HG03025 (cell line): ENCODE results near the gene WIPI1.
"Not testable (repeated sequence)": the region's sequence is repeated elsewhere in the genome, so short reads cannot be mapped to it uniquely, and the experiment has no call there.

Experiments used
- ATAC-seq: cut with Tn5 transposase; IDR thresholded peaks from one replicate; pipeline ENCODE4 v1.9.1; 2021; ENCODE audit warnings: mild to moderate bottlenecking, moderate library complexity; ENCODE audit not compliant: unreplicated experiment, low FRiP score

The WIPI1 gene

GRCh38 chr17:68457168-68457538, at the start of gene WIPI1:
TSS of gene WIPI1 (minus strand) at chr17:68457496. CDS start at chr17:68457421, 75 bp downstream.
- ATAC-seq: peak; percentile 29

GRCh38 chr17:68505951-68506350, 48.7 kb upstream of the WIPI1 start:
- ATAC-seq: no peak

GRCh38 chr17:68501074-68501473, 43.8 kb upstream of the WIPI1 start:
- ATAC-seq: no peak

GRCh38 chr17:68499587-68499986, 42.3 kb upstream of the WIPI1 start:
- ATAC-seq: no peak

GRCh38 chr17:68498479-68499326, 41.4 kb upstream of the WIPI1 start:
- ATAC-seq: peak; percentile 30

- ATAC-seq: peak; percentile 96
These were observed 40.6 kb upstream of the WIPI1 start for GRCh38 chr17:68497885-68498319.

GRCh38 chr17:68495081-68495480, 37.8 kb upstream of the WIPI1 start:
- no peak for ATAC-seq

- not testable (repeated sequence) for ATAC-seq
These were observed 35.2 kb upstream of the WIPI1 start for GRCh38 chr17:68492394-68493054.

GRCh38 chr17:68491381-68492231, 34.3 kb upstream of the WIPI1 start:
- ATAC-seq: peak; percentile 53

- no peak for ATAC-seq
These were observed 32.6 kb upstream of the WIPI1 start for GRCh38 chr17:68489919-68490318.

- no peak for ATAC-seq
These were observed 27.2 kb upstream of the WIPI1 start for GRCh38 chr17:68484458-68484857.

GRCh38 chr17:68482576-68483041, 25.3 kb upstream of the WIPI1 start:
- ATAC-seq: no peak

GRCh38 chr17:68480885-68481284, 23.6 kb upstream of the WIPI1 start:
- ATAC-seq: no peak

GRCh38 chr17:68470961-68471360, 13.7 kb upstream of the WIPI1 start:
- ATAC-seq: no peak

- no peak for ATAC-seq
These were observed 11.5 kb upstream of the WIPI1 start for GRCh38 chr17:68468788-68469187.

- ATAC-seq: no peak
These were observed 11.0 kb upstream of the WIPI1 start for GRCh38 chr17:68468334-68468733.

- no peak for ATAC-seq
These were observed 6.1 kb upstream of the WIPI1 start for GRCh38 chr17:68463211-68464019.

GRCh38 chr17:68462381-68463210, 5.3 kb upstream of the WIPI1 start:
- no peak for ATAC-seq

GRCh38 chr17:68461589-68461988, 4.3 kb upstream of the WIPI1 start:
- ATAC-seq: no peak
